GM18507 (cell line): ENCODE data around the gene ZEB2.

Experiments
- DNase-seq: peaks from one replicate; pipeline ENCODE4 v3.0.0; 2011; ENCODE audit warnings: low read depth; ENCODE audit not compliant: insufficient read length; ENCODE audit errors: extremely low spot score
- FAIRE-seq: peaks from 2 replicates; lab custom pipeline; 2011; peaks lifted over from hg19 to GRCh38; lab: Jason Lieb, UNC

ZEB2 gene

DNA sequence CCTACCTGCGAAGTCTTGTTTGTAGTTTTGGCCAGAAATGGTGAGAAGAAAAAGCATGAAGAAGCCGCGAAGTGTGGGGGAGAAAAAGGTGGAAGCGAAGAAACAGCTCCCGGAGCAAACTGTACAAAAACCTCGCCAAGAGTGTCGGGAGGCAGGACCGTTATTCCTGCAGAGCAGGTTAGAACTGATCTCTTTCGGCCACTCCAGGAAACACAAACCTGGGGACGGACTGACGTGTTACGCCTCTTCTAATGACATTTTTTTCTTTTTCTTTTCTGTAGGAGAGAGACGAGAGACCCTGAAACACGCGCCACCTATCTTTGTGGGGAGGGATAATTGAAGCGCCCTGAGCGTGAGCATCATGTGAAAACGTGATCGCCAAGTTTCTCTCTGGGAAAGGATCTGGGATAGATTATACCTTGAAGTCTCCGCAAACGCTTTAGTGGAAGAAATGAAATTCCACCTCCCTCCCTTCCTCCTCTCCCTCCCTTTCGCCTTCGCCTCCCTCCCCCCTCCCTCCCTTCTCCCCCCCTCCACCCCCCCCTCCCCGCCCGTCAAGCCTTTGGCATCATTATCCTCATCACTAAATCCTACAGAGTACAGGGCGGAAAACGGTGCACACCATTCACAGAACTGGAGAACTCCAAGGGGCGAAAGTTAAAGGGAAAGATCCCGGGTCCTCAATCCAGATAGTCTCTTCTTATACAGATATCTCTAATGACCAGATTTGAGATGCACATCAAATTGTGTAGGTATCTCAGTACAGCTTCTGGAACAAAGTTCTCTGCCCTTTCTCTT, at the start of gene ZEB2:
Gene ZEB2, minus strand, starts transcription at position 186 of the 798 bp plus-strand sequence. CDS start 2,769 bp downstream, outside the sequence.
- peak; percentile 42 for FAIRE-seq
- DNase-seq: no peak

- no peak for FAIRE-seq
- DNase-seq: no peak
Measured at GRCh38 chr2:144567745-144568144, 47.8 kb upstream of the ZEB2 start.

- FAIRE-seq (no peak), DNase-seq (no peak)
Measured at GRCh38 chr2:144566448-144566847, 46.5 kb upstream of the ZEB2 start.

GRCh38 chr2:144560251-144560650, 40.3 kb upstream of the ZEB2 start:
- FAIRE-seq: no peak
- DNase-seq: no peak

GRCh38 chr2:144559681-144560080, 39.8 kb upstream of the ZEB2 start:
- FAIRE-seq (no peak), DNase-seq (no peak)

- FAIRE-seq (no peak), DNase-seq (no peak)
Measured at GRCh38 chr2:144559242-144559641, 39.3 kb upstream of the ZEB2 start.

- FAIRE-seq (no peak), DNase-seq (no peak)
Measured at GRCh38 chr2:144554492-144555210, 34.7 kb upstream of the ZEB2 start.

GRCh38 chr2:144553379-144553778, 33.5 kb upstream of the ZEB2 start:
- FAIRE-seq: no peak
- DNase-seq: no peak

DNA sequence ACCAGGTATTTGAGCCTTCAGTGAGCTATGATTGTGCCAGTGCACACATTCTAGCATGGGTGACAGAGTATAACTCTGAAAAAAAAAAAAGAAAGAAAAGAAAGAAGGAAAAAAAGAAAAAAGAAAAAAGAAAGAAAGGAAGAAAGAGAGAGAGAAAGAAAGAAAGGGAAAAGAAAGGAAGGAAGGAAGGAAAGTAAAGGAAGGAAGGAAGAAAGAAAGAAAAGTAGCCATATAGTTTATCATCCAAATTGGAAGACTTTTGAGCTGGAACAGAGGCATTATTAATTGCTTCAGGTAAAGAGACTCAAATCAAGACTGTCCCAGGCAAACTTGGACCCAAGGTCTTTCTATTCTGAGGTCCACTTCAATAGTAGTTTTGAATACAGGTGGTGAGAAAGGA, 32.9 kb upstream of the ZEB2 start:
- FAIRE-seq: no peak
- no peak for DNase-seq

DNA sequence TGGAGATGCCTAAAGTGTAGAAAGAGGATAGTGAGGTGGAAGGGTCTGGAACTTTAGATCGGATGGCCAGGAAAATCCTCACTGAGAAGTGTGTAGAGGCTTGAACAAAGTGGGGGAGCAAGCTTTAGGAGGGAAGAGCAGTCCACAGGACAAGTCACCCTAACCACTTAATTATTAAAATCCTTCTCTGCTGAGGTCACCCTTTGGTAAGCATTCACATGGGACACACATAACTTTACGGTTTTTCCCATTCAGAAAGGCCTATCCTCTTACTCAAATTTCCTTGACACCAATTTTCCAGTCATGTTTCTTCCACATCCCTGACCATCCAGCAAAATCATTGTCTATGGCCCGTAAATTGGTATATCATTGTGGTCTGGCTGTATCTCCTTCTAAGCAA, 31.0 kb upstream of the ZEB2 start:
- FAIRE-seq: no peak
- no peak for DNase-seq

- no peak for DNase-seq
- no peak for FAIRE-seq
Measured at GRCh38 chr2:144550084-144550483, 30.2 kb upstream of the ZEB2 start.

DNA sequence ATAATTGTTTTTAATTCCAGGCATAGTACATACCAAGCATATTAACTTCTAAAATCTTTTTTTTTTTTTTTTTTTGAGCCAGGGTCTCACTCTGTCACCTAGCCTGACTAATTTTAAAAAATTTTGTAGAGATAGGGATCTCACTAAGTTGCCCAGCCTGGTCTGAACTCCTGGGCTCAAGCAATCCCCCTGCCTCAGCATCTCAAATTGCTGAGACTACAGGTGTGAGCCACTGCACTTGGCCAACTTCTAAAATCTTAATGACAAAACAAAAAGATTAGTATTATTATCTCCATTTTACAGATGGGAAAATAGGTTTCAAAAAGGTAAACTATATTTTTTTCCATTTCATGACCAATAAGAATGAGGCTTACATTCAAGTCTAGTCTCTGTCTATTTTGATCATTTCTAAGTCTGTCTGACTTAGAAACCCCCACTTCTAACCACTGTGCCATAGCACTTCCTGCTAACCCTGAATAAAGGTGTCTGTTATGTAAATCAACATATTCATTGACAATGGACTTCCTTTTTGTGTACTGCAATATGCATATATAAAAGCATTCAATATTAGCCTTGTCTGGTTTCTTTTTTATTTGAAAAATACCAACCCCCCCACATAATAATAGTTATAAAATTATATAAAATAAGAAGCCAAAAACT, 28.7 kb upstream of the ZEB2 start:
- DNase-seq: no peak
- no peak for FAIRE-seq

- no peak for DNase-seq
- peak; percentile 12 for FAIRE-seq
Measured at GRCh38 chr2:144548088-144548487, 28.2 kb upstream of the ZEB2 start.

GRCh38 chr2:144547494-144547893, 27.6 kb upstream of the ZEB2 start:
- DNase-seq (no peak), FAIRE-seq (no peak)

GRCh38 chr2:144546933-144547332, 27.0 kb upstream of the ZEB2 start:
- FAIRE-seq (no peak), DNase-seq (no peak)

DNA sequence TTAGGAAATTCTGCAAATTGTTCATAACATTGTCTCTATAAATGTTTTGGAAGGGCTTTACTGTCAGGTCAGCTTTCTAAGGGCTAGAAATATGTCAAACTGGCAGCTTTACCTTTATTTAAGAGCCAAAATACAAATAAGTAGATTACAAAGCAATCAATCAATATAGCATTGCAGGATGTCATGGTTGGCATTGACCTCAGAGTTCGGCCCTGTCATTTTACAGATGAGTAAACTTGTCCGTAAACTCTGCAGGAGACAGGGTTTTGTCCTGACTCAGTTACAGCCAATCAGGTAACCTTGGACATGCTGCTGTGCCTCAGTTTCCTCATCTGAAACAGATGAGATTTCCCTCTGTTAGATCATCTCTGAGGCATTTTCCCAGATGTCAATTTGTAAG, 25.9 kb upstream of the ZEB2 start:
- no peak for FAIRE-seq
- no peak for DNase-seq

GRCh38 chr2:144544053-144544452, 24.1 kb upstream of the ZEB2 start:
- DNase-seq: no peak
- FAIRE-seq: no peak

DNA sequence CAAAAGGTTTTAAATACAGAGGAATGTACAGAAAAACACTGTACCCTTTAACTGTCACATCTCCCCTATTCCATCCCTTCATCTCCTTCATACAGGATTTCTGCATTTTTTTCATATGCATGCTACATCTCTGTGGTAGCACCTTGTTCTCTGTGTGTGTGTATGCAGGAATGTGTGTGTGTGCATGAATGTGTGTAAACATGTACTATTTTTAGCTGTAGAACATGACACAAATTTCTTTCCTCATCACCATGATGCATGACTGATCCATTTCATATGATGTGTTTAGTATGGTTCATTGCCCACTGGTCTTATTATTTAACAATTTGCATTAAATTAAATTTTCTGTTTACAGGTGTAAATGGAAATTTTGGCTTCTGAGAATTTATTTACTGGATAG, 21.5 kb upstream of the ZEB2 start:
- FAIRE-seq (no peak), DNase-seq (no peak)

GRCh38 chr2:144539289-144539782, 19.4 kb upstream of the ZEB2 start:
- no peak for FAIRE-seq
- DNase-seq: no peak

DNA sequence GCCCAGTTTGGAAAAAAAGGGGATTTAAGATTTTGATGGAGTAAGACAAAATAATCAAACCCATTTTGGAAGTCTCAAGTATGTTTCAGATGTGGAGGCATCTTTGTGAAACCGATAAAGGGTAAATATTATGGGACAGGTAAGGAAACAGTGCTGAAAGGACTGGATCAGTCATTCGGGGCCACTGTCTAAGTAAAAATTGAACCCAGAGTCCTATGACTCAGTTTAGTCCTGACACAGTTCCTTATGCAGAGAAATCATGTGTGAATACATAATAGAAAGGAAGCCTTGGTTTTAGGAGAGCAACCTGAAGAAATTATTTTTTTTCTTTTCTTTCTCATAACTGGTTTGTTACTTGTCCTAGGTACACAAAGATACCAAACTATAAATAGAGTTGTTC, 15.4 kb upstream of the ZEB2 start:
- FAIRE-seq: no peak
- no peak for DNase-seq
